Calu3 (cell line): Measurements from ENCODE around the gene CPNE7. TPM values are rescaled to one million over a fixed set of nuclear protein-coding genes. Genes with fewer than 3 reads are reported as not detected.

Source experiments
- BruUV-seq: library from RNA; stranded (reverse); fragments of 400-500 nt; replicated peaks from 2 replicates; lab custom pipeline; 2021; lab: Mats Ljungman, UMichigan
- CTCF ChIA-PET: fragments of 300-600 bp; sonication (Branson Sonifier 250); formaldehyde crosslinking; loops from one replicate; lab custom pipeline; 2022; ENCODE audit warnings: antibody characterized with exemption; lab: Charles Lee
- DNase-seq: peaks from one replicate; pipeline ENCODE4 v3.0.0; 2022
- H3K27ac Mint-ChIP-seq: one replicate; pipeline ENCODE4 v1.8.0; 2022; ENCODE audit warnings: mixed read lengths; ENCODE audit not compliant: unreplicated experiment
- H3K27me3 Mint-ChIP-seq: one replicate; pipeline ENCODE4 v1.8.0; 2022; ENCODE audit warnings: mixed read lengths; ENCODE audit not compliant: unreplicated experiment
- H3K36me3 Mint-ChIP-seq: one replicate; pipeline ENCODE4 v1.8.0; 2022; ENCODE audit warnings: mild to moderate bottlenecking, moderate library complexity, mixed read lengths; ENCODE audit not compliant: insufficient read depth, unreplicated experiment
- H3K4me1 Mint-ChIP-seq: one replicate; pipeline ENCODE4 v1.8.0; 2022; ENCODE audit warnings: mild to moderate bottlenecking, low read depth, mixed read lengths; ENCODE audit not compliant: unreplicated experiment
- H3K4me3 Mint-ChIP-seq: one replicate; pipeline ENCODE4 v1.8.0; 2022; ENCODE audit warnings: mild to moderate bottlenecking, low read depth, moderate library complexity, mixed read lengths; ENCODE audit not compliant: unreplicated experiment
- H3K9me3 Mint-ChIP-seq: one replicate; pipeline ENCODE4 v1.8.0; 2022; ENCODE audit warnings: low read depth, mixed read lengths; ENCODE audit not compliant: unreplicated experiment
- intact Hi-C: fragments of 100-400 bp; cut with micrococcal nuclease; formaldehyde crosslinking; loops from one replicate; pipeline ENCODE4 v1.10.0; 2022; ENCODE audit not compliant: unreplicated experiment
- total RNA-seq: library from RNA; stranded (reverse); gene quantifications from 2 replicates; pipeline ENCODE4 v1.2.3, GENCODE V29; 2022
- TF ChIP-seq, protein P1 (sequence below): fragments of 200-600 bp; IDR thresholded peaks from one replicate; pipeline ENCODE4 v1.8.0; 2022; ENCODE audit warnings: antibody characterized with exemption; ENCODE audit not compliant: unreplicated experiment

Gene CPNE7
- total RNA-seq, 1 experiment from 2014 or later, result 31.3 TPM

DNA sequence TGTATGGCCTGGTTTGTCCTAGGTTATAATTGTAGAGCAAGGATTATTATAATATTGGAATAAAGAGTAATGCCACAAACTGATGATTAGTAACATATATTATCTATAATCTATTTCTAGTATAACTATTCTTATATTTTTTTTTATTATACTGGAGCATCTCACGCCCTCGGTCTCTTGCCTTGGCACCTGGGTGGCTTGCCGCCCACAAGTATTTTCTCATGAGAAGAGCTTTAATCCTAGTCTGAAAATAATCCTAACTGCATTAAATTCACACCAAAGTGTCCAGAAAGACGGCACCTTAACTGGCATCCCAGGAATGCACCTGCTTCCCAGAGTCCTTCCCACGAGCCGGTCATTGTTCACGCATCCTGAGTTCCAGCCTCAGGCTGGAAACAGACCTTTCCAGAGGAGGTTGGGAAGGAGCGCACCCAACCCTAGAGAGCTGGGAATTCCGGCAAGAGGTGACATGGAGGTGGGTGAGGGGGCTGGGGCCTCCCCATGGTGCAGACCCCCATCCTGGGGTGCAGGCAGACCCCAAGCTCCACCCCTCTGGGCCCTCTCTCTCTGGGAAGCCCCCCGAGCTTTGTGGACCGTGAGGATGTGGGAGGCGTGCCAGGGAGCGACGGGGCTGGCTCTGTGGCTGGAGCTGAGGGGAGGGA lies 66.0 kb downstream of the CPNE7 start:
- no TSS peak for BruUV-seq
- Mint-ChIP-seq H3K4me1 (peaks cover 12% of the 10 kb centered on the region), H3K27me3 (peaks cover 46% of the 10 kb centered on the region), H3K9me3 (no peaks in the 10 kb centered on the region), H3K4me3 (peak overlapping the region; percentile 57), H3K27ac (no peak overlapping the region), H3K36me3 (peaks cover 42% of the 10 kb centered on the region)
- DNase-seq, result no peak
- intact Hi-C loops, result loop anchor here (2.0 to 5.0 kb wide), 2 partner anchors 27 to 59 kb away; no protein-coding TSS in a partner anchor
- TF ChIP-seq, protein P1, sequence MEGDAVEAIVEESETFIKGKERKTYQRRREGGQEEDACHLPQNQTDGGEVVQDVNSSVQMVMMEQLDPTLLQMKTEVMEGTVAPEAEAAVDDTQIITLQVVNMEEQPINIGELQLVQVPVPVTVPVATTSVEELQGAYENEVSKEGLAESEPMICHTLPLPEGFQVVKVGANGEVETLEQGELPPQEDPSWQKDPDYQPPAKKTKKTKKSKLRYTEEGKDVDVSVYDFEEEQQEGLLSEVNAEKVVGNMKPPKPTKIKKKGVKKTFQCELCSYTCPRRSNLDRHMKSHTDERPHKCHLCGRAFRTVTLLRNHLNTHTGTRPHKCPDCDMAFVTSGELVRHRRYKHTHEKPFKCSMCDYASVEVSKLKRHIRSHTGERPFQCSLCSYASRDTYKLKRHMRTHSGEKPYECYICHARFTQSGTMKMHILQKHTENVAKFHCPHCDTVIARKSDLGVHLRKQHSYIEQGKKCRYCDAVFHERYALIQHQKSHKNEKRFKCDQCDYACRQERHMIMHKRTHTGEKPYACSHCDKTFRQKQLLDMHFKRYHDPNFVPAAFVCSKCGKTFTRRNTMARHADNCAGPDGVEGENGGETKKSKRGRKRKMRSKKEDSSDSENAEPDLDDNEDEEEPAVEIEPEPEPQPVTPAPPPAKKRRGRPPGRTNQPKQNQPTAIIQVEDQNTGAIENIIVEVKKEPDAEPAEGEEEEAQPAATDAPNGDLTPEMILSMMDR, result no peak
- CTCF ChIA-PET, result interaction anchor here (0.8 to 1.8 kb wide), 8 partner anchors 23 to 76 kb away, joined by 3 to 6 read pairs (median 4); no protein-coding TSS in a partner anchor

DNA sequence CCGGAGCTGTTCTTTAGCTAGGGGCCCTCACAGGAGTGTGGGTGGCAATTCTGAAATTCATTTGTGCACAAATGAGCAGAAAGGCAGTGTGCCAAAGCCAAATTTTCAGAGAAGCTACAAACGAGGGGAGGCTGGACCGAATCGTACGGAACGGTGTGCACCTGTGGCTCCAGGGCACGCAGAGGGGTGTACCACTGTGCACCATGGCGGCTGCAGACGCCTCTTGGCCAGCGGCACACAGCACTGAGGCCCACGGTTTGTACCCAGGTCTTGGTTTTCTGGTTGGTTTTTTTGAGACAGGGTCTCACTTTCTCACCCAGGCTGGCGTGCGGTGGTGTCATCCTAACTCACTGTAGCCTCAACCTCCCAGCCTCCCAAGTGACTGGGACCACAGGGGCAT lies 67.0 kb downstream of the CPNE7 start:
- Mint-ChIP-seq H3K27me3 (peaks cover 36% of the 10 kb centered on the region), H3K36me3 (peaks cover 50% of the 10 kb centered on the region), H3K9me3 (no peaks in the 10 kb centered on the region), H3K4me3 (no peak overlapping the region), H3K4me1 (peaks cover 12% of the 10 kb centered on the region), H3K27ac (no peak overlapping the region)
- TF ChIP-seq, protein P1, result no peak
- intact Hi-C loops, result loop anchor here (5.0 kb wide), 1 partner anchor 60 kb away; no protein-coding TSS in a partner anchor
- BruUV-seq, result no TSS peak
- CTCF ChIA-PET, result interaction anchor here (1.0 to 1.6 kb wide), 3 partner anchors 9 to 58 kb away, joined by 3 to 5 read pairs (median 4); no protein-coding TSS in a partner anchor
- DNase-seq, result no peak

DNA sequence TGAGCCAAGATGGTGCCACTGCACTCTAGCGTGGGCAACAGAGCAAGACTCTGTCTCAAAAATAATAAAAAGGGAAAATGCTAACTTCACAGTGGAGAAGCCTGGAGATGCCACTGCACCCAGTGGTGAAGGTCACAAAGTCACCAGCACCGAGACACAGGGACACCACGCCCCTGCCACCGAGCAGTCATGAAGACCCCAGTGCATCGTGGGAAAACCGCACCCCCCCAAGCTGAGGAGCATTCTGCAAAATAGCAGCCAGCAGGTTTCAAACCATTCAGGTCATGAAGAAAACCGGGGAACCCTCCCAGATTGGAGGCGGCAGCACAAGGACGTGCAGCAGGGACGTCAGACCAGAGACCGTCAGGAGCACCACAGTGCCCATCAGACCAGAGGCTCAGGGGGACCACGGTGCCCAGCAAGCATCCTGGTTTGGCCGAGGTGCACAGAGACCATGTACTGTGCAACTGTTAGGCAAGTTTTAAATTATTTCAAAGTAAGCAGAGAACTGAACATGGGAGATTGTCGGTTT lies 68.3 kb downstream of the CPNE7 start:
- Mint-ChIP-seq H3K27ac (no peak overlapping the region), H3K4me3 (no peak overlapping the region), H3K9me3 (no peaks in the 10 kb centered on the region), H3K36me3 (peaks cover 50% of the 10 kb centered on the region), H3K4me1 (peaks cover 12% of the 10 kb centered on the region), H3K27me3 (peaks cover 27% of the 10 kb centered on the region)
- no TSS peak for BruUV-seq
- no peak for DNase-seq
- CTCF ChIA-PET, result no interaction called here
- TF ChIP-seq, protein P1, result no peak
- intact Hi-C loops, result loop anchor here (5.0 kb wide), 1 partner anchor 62 kb away; no protein-coding TSS in a partner anchor

DNA sequence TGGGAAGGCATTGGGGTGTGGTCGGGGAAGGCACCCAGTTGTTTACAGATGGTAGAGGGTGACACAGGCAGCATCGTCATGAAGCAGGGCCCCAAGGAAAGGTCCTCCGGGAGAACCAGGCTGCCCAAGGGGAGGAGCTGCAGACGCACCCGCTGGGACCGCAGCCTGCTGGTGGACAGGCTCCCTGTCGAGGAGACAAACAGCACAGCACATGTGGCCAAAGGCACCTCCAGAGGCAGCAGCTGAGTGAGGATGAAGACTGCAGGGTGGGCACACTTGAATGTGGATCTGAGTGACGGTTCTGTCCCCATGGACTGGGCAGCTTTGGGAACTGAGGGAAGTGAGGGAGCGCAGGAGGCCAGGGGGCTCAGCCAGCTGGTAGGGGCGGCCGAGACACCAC lies 69.6 kb downstream of the CPNE7 start:
- H3K27me3 Mint-ChIP-seq, result peaks cover 20% of the 10 kb centered on the region
- H3K9me3 Mint-ChIP-seq, result no peaks in the 10 kb centered on the region
- intact Hi-C loops, result no loop called here
- BruUV-seq, result no TSS peak
- TF ChIP-seq, protein P1, result no peak
- no peak overlapping the region for H3K27ac Mint-ChIP-seq
- peaks cover 50% of the 10 kb centered on the region for H3K36me3 Mint-ChIP-seq
- H3K4me1 Mint-ChIP-seq, result peaks cover 12% of the 10 kb centered on the region
- H3K4me3 Mint-ChIP-seq, result no peak overlapping the region
- CTCF ChIA-PET, result no interaction called here
- no peak for DNase-seq
